ENCODE results near the gene MYT1. TPM values are rescaled to one million over a fixed set of nuclear protein-coding genes. Genes with fewer than 3 reads are reported as not detected.

The MYT1 gene
- total RNA-seq, 1 donor = 0.27 TPM

DNA sequence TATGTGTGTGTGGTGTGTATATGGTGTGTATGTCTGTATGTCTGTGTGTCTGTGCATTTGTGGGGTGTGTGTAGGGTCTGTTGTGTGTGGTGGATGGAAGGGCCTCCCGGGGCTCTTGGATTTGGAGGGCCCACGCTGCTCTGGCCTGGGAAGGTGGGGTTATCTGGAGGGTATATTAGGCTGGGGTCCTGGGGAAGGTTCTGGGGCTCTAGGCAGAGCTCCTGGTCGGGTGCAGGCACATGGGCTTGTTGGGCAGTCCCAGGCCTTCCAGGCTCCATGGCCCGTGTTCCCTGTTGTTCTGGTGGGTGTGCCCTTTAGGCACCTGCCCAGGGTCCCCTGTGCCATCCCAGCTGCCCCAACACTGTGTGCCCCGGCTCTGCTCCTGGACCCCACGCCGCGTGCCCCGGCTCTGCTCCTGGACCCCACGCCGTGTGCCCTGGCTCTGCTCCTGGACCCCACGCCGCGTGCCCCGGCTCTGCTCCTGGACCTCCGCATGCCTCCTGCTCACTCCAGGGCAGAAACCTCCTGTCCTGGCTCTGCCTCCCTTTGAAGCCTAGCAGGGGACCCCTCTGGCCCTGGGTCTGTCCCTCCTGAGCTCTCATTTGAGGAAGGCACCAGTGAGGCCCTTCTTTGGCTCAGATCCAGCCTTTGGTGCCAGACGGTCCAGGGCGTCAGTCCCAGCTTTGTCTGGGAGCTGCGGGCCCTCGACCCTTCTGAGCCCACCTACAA lies 10.2 kb upstream of the MYT1 start:
- DNase-seq (ENCODE audit: low read depth in 2 of 3, low spot score in 2 of 3) = no peak

GRCh38 chr20:64154590-64155257 lies 9.5 kb upstream of the MYT1 start:
- DNase-seq (ENCODE audit: low read depth in 2 of 3, low spot score in 2 of 3) = no peak

GRCh38 chr20:64155258-64156135 lies 8.8 kb upstream of the MYT1 start:
- no peak for DNase-seq (ENCODE audit: low read depth in 2 of 3, low spot score in 2 of 3)

DNA sequence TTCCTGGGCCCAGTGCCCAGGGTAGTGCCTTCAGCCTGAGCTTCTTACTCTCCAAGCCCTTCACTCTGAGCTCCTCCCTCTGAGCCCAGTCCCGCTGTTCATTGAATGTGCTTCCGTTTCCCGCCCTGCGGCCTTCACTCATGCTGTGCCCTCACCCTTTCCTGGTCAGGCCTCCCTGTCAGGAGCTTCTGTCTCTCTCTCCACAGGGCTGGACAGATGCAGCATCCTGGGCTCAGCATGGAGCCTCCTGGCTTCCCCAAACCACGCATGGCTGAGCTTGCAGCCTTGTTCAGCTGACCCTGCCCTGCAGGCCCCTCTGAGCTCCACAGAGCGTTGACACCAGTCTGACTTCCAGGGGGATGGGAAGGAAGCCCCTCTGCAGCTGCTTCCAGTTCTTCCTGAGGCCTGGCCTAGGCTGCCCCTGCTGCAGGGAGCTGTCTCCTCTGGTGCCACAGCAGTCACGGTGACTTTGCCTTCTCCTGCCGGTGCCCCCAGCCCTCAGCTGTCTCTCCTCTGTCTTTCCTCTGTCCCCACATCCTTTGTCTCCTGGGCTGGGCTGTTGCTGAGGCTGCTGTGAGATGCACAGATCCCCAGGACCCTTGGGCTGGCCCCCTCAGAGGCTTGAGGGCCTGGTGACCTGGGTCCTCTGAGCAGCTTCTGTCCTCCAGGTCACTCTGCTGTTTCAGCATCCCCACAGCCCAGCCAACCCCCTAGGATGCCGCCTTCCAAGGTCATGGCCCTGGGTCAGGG lies 7.9 kb upstream of the MYT1 start:
- no peak for DNase-seq (ENCODE audit: low read depth in 2 of 3, low spot score in 2 of 3)

DNA sequence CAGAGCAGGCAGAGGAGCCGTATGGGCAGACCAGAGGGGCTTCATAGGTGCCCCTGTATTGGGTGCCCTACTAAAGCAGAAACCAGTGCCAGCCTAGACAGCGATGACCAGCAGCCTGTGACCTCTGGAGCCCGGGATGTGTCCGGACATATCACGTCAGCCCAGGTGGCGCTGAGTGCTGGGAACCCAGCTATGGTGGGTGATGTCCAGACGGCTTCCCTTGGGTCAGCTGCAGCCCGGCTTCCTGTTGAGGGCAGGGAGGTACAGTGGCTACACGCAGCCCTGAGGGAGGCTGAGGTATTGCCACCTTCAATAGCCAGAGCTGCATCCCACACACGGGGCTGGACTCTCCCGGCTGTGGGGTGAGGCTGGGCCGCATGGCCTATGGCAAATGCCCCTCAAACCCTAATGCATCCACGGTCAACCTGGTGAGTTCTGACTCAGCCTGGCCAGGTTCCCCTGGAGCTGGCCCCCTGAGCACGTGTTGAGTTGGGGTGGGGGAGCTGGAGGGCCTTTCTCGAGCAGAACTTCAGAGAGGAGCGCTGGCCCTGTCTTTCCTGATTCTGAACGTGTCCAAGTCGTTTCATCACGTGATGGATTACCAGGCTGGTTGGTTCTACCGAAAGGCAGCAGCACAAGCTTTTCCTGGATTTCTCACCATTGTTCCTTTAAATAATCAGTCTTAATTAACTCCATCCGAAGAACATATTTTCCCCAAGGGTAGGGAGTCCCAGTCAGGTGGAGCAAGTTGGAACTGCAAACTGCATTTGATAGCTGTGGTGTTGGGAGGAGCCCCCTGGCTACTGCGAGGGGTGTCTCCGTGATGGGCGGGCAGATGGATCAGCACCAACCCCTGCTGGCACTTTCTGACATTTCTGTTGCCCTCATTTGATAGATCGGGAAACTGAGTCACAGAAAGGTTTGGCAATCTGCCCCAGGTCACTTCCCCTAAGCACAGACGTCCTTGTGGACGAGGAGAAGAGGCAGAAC lies 7.1 kb upstream of the MYT1 start:
- no peak for DNase-seq (ENCODE audit: low read depth in 2 of 3, low spot score in 2 of 3)

GRCh38 chr20:64157878-64158277 lies 6.4 kb upstream of the MYT1 start:
- no peak for DNase-seq (ENCODE audit: low read depth in 2 of 3, low spot score in 2 of 3)

DNA sequence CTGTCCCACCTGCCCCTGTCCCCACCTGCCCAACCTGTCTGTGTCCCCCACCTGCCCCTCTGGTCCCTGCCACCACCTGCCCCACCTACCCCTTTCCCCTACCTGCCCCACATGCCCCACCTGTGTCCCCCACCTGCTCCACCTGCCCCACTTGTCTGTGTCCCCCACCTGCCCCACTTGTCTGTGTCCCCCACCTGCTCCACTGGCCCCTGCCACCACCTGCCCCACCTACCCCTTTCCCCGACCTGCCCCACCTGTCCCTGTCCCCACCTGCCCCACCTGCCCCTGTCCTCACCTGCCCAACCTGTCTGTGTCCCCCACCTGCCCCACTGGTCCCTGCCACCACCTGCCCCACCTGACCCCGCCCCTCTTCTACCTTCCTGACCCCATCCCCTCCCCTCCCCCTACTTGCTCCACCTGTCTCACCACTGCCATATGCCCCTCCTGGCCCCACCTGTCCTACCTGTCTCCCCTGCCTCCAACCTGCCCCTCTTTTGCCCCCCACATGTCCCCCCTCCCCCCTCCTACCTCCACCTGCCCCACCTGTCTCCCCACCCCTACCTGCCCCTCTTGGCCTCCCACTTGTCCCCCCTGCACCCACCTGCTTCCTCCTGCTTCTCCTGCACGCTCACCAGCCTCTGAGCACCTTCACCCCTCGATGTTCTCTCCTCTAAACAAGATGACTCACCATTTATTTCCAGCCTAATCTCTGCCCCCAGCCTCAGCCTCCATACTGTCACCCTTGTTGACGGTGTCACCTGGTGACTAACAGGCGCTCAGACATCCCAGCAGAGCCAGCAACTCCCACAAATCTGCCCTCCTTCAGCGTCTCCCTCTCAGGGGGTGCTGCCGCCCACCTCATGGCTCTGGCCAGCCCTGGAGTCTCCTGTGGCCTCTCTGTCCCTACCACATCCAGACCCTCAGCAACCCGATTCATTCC lies 5.6 kb upstream of the MYT1 start:
- no peak for DNase-seq (ENCODE audit: low read depth in 2 of 3, low spot score in 2 of 3)

GRCh38 chr20:64159286-64159680 lies 5.0 kb upstream of the MYT1 start:
- no peak for DNase-seq (ENCODE audit: low read depth in 2 of 3, low spot score in 2 of 3)

DNA sequence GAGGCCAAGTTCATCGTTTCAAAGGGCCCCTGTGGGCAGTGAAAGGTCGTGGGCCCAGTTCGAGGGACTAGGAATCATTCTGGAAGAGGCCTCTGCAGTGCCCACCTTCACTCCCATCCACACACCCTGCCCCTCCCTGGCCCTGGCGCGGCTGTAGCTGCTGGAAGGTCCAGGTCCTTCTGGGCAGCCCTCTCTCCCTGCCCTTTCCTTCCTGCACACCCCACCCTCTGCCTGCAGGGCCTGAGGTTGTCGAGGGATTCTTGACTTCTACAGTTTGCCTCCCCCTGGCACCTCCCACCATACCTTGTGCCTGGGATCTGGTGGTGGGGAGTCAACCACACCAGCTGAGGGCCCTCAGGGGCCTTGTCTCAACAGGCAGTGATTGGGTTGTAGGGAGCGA lies 4.5 kb upstream of the MYT1 start:
- no peak for DNase-seq (ENCODE audit: low read depth in 2 of 3, low spot score in 2 of 3)

DNA sequence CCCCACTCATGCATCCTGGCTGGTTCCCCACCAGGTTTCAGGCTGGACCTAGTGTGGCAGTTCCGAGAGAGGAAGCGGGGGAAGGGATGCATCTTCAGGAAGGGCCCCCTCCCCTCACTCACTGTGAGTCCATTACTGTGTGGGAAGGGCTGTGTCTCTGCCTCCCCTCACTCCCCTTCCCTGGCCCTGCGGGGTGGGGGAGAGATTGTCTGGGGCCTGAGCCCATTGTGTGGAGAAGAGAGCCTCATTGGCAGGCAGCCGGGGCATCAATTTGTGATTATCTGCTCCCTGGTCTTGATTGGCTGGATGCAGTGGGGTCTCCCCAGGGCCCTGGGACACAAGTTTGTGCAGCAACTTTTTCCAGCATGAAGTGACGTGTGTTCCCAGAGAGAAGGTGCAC lies 4.1 kb upstream of the MYT1 start:
- no peak for DNase-seq (ENCODE audit: low read depth in 2 of 3, low spot score in 2 of 3)

DNA sequence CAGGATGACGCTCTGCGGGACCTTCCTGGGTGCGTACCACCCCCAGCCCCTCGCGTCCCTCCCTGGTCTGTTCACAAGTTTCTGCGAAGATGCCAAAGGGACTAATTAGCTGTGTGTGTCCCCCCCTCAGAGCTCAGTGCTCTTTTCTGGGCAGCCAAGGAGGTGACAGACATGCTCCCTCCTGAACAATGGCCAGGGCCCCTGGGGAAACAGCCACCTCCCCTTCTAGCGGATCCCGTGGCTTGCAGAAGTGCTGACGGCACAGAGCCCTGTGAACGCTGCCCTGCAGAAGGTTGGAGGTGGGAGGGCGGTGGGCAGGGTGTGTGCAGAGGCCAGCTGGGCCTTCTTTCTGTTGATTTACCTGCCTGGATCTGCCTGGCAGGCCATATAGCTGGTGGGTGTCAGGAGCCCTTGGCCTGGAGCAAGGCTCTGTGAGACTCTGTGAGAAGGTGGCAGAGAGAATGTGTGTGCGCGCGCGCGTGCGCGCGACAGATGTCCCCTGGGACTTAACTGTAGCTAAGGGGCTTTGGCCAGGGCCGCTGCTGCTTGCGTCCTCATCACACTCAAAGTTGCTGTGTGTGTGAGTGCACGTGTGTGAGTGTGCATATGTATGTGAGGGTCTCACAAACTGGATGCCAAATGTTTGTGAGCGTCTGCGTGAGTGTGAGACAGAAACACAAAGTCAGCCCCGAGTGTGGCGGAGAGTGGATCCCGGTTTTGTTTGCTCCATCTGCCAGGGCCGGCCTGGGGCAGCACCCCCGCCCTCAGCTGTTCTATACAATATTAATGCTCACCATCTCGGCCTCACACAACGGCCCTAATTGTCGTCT lies 3.5 kb upstream of the MYT1 start:
- no peak for DNase-seq (ENCODE audit: low read depth in 2 of 3, low spot score in 2 of 3)

DNA sequence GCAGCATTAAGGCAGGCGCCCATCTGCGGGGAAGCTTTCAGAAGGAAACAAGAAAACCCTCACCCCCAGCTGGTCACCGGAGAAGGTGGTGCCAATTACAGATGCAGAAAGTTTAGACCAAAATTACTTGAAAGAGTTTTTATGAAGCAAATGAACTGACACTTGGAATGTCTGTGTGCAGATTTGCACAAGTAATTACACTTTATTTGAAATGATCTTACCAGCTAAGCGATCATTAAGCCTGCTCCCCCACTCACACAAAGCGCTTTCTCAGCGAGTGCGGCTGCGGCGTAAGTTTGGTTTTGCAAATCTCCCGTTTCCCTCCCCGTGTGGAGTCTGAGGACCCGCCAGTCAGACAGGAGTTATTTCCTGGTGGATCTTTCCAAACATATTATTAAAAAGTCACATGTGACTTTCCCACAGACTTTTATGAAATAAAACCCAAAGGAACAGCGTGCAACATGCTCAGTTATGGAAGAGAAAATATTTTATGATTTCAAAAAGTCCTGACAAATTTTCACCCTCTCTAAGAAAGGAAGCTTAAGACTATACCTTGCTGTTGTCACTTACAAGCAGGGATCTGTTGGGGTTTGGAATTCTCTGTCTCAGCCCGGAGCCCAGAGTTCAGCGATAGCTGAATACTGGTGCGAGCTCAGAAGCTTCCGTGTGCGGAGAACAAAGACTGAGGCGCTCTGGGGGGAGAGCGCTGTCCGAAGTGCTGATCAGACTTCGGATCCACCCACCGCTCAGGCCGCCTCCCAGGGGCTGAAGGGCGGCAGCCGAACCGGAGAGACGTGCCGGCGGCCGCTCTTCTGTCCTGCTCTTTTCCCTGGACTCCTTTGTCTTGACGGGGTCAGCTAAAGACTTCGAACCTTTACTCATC lies 2.7 kb upstream of the MYT1 start:
- peak in 2 of 3 donors; percentile 29 to 66 for DNase-seq (ENCODE audit: low read depth in 2 of 3, low spot score in 2 of 3)

DNA sequence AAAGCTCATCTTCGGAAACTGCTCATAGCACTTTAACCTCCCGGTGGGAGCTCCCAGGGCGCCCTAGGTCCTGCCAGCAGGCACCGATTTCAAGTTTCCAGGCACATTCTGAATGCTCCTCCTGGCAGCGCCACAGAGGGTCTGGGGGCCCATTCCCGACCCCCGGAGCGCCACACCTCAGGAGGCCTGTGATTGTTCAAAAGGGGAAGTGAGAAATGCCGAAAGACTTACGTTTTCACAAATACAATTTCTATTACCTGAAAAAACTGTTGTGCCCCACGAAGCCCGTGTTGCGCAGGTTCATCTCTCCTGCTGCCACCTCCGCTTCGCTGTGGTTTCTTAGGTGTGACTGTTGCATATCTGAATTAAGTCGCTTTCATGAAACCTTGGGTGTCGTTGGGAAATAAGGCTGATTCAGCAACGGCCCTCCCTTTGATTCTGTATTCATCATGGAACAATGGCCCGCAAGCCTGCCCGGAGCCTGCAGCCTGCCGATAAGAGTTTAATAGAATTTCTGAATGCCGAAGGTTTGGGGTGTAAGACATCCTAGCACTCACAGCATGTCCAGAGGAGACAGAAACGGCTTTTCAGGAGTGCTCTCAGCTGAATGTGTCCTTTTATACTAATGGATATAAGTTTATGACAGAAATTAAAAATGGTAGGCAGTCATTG lies 1.9 kb upstream of the MYT1 start:
- DNase-seq (ENCODE audit: low read depth in 2 of 3, low spot score in 2 of 3) = no peak

DNA sequence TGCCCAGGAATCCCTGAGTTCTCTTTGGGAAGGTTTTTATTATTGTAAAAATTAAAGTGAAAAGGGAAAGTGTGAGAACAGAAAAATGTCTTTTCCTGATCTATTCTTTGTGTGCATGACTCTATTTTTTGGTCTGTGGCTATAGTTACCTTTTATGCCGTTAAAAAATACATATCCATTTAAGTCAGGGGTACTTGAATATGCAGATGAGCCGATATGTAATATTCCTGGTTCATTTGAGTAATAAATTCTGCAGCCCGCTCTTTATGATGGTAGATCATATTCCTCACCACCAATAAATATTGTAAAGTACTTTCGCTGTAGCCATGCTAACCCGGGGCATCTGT lies 503 bp upstream of the MYT1 start:
- no peak for DNase-seq (ENCODE audit: low read depth in 2 of 3, low spot score in 2 of 3)

- DNase-seq (ENCODE audit: low read depth in 2 of 3, low spot score in 2 of 3) = no peak
Observed at GRCh38 chr20:64165866-64166600, 1.8 kb downstream of the MYT1 start.

All from hematopoietic multipotent progenitor cell (in vitro differentiated cells).